GM19397 (cell line): ENCODE results near the gene RRP1B.
"Not testable (repeated sequence)": the region's sequence is repeated elsewhere in the genome, so short reads cannot be mapped to it uniquely, and the experiment has no call there.

ENCODE experiments used
- ATAC-seq: cut with Tn5 transposase; IDR thresholded peaks from one replicate; pipeline ENCODE4 v1.9.1; 2021; ENCODE audit warnings: mild to moderate bottlenecking, moderate library complexity; ENCODE audit not compliant: unreplicated experiment

The RRP1B gene

GRCh38 chr21:43697758-43698643 lies 38.6 kb downstream of the RRP1B start:
- no peak for ATAC-seq

- ATAC-seq = not testable (repeated sequence)
Measured at GRCh38 chr21:43699492-43699777, 40.1 kb downstream of the RRP1B start.

DNA sequence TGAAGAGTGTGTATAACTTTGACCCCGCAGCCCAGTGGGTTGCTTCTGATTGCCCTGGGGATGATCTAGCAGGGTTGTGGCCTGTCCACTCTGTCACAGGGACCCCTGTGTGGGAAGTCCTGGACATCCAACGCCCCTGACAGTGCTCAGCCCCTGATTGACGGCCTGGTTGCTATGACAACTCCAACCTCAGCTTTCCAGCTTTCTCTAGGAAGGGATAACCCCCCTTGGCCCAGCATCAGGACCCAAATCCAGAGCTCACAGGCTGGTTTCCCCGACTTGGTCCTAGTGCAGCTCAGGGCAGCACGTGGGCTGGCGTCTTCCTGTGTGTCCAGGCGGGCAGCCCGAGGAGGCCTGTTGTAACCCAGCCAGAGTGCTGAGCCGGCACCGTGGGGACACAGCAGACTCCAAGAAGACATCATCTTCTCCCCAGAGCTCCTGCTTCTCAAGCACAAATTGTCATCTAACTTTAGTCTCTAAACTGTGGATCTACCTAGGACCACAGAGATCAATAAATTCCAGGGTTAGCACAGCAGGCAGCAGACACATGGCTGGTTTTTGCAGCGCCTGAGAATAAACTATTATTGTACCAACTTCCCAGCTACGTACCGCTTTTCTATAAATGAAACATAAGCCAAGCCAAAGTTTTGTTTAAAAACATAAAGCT lies 40.7 kb downstream of the RRP1B start:
- no peak for ATAC-seq

GRCh38 chr21:43701936-43702784 lies 42.8 kb downstream of the RRP1B start:
- ATAC-seq = no peak

GRCh38 chr21:43702785-43703034 lies 43.4 kb downstream of the RRP1B start:
- ATAC-seq = no peak

- ATAC-seq = no peak
Measured at GRCh38 chr21:43703035-43703880, 43.9 kb downstream of the RRP1B start.

- ATAC-seq = no peak
Measured at GRCh38 chr21:43707462-43707861, 48.1 kb downstream of the RRP1B start.

DNA sequence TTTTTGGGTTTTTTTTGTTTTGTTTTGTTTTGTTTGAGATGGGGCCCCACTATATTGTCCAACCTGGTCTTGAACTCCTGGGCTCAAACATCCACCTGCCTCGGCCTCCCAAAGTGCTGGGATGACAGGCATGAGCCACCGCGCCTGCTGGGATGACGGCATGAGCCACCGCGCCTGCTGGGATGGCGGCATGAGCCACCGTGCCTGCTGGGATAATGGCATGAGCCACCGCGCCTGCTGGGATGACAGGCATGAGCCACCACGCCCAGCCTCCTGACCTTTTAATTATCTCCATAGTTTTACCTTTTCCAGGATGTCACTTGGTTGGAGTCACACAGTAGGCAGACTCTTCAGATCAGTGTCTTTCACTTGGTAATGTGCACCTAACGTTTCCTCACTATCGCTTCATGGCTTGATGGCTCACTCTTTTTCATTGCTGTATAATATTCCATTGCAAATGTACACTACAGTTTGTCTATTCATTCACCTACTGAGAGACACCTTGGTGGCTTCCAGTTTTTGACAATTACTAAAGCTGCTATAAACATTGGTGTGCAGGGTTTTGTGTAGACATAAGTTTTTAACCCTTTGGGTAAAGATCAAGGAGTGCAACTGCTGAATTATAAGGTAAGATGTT lies 49.5 kb downstream of the RRP1B start:
- no peak for ATAC-seq

GRCh38 chr21:43712268-43712942 lies 53.0 kb downstream of the RRP1B start:
- ATAC-seq = no peak

- not testable (repeated sequence) for ATAC-seq
Measured at GRCh38 chr21:43713123-43713522, 53.8 kb downstream of the RRP1B start.

GRCh38 chr21:43716376-43717165 lies 57.2 kb downstream of the RRP1B start:
- ATAC-seq = no peak

GRCh38 chr21:43717166-43717853 lies 58.0 kb downstream of the RRP1B start:
- ATAC-seq = no peak

GRCh38 chr21:43717967-43718871 lies 58.9 kb downstream of the RRP1B start:
- ATAC-seq = no peak

DNA sequence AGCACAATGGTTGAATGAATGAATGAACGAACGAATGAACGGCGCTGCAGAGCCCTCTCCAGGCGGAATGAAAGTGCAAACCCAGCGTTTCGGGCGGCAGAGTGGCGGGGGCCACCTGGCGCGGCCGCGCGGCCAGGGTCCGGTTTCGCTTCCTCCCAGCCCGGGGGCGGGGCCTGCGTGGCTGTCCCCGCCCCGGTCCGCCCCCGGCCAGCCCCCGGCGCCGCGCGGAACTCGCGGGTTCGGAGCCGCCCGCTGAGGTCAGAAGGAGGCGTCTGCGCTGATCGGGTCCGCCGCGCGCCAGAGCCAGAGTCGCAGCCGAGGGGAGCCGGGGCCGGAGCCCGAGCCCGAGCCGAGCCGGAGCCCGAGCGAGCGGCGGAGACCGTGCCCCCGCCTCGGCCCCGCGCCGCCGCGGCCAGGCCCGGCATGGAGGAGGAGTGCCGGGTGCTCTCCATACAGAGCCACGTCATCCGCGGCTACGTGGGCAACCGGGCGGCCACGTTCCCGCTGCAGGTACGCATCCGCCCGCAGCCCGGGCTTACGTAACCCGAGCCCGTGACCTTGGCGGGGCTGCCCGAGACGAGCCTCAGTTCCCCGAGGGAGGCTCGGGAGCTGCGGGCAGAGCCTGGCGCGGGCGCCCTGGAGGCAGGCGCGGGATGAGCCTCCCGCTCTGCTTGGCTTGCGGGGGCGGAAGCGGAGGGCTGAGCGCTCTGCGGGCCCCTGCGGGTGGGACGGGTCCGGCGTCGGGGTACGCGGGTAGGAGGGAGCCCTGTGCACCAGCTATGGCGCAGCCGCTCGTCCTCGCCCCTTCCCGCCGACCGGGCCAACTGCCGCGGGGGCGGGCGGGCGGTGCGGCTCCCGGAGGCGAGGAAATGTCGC lies 59.8 kb downstream of the RRP1B start, which contains the start of gene PDXK:
TSS of gene PDXK (plus strand) at position 258 of the 876 bp plus-strand sequence. CDS start at position 424, 166 bp downstream.
- ATAC-seq = peak; percentile 64

DNA sequence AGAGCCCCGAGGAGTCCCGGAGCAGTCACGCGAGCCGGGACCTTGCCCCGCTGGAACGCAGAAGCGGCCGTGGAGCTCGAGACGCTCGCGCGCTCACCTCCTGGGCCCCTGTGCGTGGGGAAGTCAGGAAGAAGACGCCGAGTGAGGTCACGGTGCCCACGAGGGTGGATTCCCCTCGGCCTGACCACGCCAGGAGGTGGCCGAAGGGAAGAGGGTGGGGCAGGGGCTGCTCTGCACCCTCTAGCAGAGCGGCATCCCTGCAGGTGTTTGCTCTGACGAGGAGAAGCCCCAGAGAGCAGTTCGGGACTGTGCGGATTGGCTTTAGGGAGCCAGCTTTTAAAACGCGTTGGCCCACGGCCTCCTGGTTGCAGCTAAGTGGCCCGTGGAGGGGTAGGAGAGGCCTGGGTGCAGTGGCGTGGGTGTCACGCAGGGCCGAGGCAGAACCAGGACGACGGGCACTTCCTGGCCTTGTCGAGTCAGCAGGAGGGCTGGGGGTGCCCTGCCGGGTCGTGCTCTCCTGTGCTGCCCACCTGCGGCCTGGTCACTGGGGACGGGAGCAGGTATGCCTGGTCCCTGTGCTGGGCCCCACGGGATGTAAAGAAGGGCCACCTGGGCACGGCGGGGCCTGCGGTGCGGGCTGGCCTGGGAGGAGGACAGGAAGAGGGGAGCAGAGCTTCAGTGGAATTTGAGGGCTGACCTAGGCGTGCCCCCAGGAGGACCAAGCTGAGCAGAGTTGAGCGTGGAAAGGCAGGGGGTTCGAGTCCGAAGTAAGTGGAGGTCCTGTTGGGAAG lies 60.6 kb downstream of the RRP1B start:
- ATAC-seq = peak; percentile 5
